GM19452 (cell line): ENCODE results near the gene KCNMB1.

Experiments used
- ATAC-seq: cut with Tn5 transposase; IDR thresholded peaks from one replicate; pipeline ENCODE4 v1.9.1; 2021; ENCODE audit not compliant: unreplicated experiment

Gene KCNMB1

DNA sequence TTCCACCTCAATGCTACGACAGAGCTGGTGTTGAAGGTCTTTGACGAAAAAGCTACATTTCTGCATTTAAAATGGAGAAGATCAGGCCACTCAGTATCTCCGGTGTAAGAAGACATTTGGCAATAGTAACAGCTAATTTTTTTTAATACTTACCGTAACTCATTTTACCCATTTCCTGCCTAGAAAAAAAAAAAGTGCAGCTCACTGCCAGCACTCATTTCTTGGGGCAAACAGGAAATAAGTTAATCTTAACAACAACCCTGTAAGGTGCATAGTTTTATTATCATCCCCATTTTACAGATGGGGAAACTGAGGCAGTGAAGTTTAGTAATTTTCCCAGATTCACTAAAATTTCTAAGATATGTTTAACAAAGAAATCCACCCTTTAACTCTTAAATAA is 27.4 kb upstream of the KCNMB1 start:
- no peak for ATAC-seq

DNA sequence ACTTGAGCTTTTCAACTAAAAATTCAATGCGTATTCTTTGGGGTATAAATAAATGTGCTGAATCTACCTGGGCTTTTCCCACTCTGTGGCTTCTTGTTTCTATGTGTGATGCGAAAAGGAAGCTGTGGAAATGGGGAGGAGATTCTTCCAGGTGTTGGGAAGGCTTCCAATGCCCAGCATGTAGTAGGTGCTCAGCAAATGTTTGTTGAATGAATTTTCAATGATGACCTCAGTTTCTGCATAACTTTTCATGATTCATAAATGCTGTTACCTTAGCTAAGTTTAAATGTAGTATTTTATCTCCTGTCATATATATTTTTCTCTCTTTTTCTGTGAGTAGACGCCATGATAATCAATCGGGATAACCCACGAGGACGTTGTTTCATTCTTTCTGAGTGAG is 25.6 kb upstream of the KCNMB1 start:
- ATAC-seq = no peak

GRCh38 chr5:170413897-170414296 is 24.7 kb upstream of the KCNMB1 start:
- no peak for ATAC-seq

DNA sequence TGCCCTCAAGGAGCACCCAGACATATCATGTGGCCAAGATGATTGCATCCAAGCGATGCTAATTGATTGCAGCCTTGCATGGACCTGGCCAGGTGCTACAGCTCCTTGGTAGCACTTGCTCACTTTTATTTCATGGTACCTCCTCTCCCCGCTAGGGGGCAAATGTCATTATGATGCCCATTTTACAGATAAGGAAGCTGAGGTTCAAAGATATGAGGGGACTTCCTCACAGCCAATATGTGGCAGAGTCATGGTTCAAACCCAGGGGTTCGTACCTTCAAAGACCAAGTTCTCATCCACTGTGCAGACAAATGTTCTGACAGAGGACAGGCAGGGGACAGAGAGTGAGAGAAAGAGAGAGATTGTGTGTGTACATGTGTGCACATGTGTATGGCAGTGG is 21.9 kb upstream of the KCNMB1 start:
- no peak for ATAC-seq

DNA sequence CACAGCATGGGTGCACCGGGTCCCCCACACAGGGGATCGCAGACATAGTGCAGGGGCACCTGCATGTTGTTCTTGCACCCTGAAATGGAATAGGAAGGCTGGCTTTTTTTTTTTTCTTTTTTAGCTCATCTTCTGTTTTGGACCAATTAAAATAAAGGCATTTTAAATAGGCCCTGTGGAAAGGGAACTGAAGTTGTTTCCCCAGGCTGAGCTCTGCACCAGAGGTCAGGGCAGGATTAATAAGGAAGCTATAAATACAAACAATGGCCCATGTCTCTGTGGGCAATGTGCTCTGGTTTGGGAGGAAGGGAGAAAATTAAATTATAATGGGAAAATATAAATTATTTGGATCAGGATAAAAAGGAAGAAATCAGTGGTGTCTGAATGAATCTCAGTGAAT is 21.2 kb upstream of the KCNMB1 start:
- ATAC-seq = no peak

DNA sequence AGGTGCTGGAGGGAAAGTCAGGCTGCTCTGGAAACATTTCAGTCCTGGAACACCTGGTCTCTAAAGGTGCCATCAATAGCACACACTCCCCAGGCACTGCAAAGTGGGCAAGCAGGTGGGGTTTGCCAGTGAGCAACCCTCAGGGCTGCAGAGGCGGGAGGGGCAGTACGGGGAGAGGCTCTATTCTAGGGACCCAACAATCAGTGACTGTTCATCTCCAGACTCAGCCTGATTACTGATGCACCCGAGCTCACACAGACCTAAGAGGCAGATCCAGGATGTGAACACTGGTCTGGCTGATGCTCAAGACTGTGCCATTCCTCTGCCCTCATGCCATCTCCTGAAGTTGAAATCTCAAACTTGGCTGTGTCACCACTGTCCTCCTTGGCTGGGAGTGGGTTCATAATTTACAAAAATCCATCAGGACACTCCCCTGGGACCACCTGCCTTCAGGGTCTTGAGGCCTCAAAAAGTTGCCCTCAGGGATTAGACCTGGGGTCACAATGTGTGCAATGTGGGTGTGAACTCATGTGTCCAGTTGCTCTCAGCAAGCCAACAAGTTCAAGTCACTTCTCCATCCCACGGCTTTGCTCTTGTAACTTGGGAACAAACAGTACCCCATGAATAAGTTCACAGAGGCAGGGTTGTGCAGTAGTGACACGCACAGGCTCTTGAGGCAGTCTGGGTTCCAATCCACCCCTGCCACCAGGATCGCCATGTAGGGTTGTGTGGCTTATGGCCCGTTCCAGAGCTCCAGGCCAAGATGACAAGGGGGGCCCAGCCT is 19.9 kb upstream of the KCNMB1 start:
- ATAC-seq = no peak

- ATAC-seq = no peak
These were observed 19.1 kb upstream of the KCNMB1 start for GRCh38 chr5:170408226-170408625.

DNA sequence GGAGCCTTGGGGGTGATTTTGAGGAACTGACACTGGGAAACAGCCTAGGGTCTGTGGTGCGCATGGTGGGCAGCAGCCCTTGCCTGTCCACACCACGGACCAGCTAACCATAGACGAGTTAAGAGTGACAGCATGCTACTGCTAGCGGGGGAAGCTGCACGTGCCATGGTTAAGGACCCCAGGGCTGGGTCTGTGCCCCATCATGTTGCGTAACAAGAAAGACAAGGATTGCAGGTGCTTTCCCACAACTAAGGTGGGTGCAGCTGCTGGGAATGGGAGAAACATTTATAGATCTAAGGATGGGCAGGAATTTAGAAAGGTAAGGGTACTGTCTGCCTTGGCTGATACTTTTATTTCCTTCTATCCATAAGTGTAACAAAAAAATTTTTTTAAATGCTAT is 17.9 kb upstream of the KCNMB1 start:
- ATAC-seq = no peak

GRCh38 chr5:170405817-170406216 is 16.6 kb upstream of the KCNMB1 start:
- ATAC-seq = no peak

DNA sequence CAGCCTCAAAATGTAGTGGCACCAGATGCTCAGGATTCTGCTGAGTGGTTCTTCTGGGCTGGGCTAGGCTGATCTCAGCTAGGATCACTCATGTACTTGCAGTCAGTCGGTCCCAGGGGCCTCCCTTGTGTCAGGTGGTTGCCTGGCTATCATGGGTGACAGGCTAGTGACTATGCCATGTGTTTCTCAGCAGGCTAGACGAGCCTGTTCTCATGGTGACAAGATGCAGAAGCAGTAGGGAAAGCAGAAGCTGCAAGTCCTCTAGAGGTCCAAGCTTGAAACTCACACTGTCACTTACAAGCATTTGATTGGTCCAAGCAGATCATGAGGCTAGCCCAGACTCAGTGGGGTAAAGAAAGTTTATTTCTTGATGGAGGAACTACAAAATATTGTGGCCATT is 15.2 kb upstream of the KCNMB1 start:
- no peak for ATAC-seq

GRCh38 chr5:170403675-170404074 is 14.5 kb upstream of the KCNMB1 start:
- no peak for ATAC-seq

DNA sequence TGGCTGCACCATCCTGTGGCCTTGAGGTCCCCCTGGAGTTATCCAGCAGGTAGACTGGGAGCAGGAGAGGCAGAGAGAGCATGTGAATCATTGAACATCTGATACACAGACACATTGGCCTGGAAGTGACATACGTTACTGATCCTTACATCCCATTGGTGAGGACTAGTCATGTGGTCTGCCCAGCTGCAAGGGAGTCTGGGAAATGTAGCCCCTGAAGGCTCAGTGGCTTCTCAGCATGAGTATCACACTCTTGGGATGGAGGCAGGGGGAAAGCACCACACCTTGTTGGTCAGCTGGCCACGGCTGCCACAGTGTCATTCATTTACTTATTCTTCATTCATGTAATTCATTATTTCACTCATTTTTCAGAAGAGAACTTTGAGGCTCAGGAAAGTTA is 13.3 kb upstream of the KCNMB1 start:
- no peak for ATAC-seq

DNA sequence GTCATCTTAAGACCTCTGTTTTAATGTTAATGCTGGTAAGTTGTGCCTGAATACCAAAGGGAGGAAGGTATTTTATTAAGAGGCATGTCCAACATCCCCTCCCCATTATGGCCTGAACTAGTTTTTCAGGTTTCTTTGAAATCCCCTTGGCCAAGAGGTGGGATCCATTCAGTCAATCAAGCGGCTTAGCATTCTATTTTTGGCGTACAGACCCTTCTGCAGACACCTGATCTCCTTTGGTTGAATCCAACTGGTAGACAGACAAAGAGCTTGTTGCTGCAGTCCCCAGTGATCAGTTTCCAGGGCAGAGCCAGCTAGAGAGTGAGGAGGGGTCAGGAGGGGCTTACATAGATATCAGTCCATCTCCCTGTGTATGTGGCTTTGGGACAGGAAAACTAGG is 7.9 kb upstream of the KCNMB1 start:
- no peak for ATAC-seq

DNA sequence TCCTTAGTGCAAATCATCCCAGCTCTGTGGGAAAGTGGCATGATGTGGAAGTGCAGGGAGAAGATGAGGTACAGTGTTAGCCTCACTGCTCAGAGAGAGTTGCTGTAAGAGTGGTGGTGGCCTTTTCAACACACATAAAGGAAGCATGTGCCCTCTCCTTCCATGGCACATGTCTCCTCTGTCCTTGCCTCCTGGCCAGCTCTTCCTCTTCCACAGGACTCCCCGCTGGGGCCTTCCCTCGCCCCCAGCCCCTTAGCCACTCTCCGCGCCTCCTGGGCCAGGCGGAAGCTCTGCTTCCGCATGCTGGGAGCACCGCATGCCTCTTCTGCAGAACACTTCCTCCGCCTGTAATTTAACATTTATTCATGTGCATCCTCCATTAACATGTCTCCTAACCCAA is 4.8 kb upstream of the KCNMB1 start:
- no peak for ATAC-seq

GRCh38 chr5:170393235-170393634 is 4.1 kb upstream of the KCNMB1 start:
- ATAC-seq = no peak

DNA sequence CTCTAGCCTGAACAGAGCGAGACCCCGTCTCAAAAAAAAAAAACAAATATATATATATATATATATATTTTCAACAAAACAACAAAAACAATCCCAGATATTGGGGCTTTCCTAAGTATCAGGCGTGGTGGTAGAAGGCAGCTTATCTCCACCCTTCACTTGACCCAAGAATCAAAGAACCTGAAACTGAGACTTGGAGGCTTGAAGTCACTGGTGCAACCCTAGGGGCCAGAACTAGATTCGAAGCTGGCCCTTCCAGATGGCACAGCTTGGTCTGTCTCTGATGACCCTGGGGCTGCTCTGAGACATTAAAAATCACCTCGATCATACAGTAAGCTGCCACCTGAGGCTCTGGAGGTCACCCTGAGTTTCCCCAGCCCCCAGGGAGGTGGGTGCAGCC is 1.3 kb upstream of the KCNMB1 start:
- ATAC-seq = no peak

- ATAC-seq = no peak
These were observed 354 bp upstream of the KCNMB1 start for GRCh38 chr5:170389550-170389892.

DNA sequence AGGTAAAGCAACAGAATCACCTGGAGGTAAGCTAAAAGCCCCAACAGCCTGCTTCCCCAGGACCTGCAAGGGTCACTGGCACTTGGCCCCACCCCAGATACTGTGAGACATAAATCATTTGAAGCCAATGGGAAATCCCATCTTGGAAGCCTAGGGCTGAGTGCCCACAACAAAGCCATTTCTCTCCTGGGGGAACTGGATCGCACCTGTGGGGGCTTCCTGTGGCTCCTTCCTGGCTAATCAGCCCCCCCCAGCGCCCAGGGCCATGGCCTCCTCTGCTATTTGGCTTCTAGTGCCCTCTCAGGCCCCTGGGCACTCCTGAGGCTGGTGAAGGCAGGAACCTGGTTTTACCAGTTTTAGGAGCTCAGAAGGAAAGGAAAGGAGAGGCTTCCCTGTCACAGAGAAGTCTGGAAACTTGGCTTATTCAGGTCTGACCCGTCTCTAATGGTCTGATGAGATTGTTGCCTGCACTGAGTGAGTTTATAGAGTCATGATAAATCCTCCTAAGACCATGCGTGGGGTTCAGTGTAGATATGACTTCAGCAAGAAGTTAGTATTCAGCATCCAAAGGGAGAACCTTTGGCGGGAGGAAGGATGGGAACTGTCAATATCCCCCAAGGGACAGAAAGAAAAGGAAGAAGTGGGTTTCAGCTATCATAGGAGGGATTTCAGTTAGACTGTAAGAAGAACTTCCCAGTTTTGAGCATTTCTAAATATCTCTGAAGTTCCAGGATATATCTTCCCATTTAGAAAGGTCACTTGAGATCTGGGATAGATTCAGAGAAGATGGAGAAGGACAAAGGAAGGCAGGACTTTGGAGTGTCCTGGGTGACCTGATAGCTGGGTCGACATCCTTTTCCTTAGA is 1.2 kb downstream of the KCNMB1 start:
- no peak for ATAC-seq

GRCh38 chr5:170386743-170387395 is 2.3 kb downstream of the KCNMB1 start:
- ATAC-seq = no peak

GRCh38 chr5:170383227-170383626 is 5.9 kb downstream of the KCNMB1 start:
- ATAC-seq = no peak

- ATAC-seq = no peak
These were observed 6.4 kb downstream of the KCNMB1 start for GRCh38 chr5:170382790-170383189.

GRCh38 chr5:170380361-170380951 is 8.7 kb downstream of the KCNMB1 start:
- no peak for ATAC-seq
